SK-MEL-5 (cell line): ENCODE measurements around the gene EPN3. TPM values are rescaled to one million over a fixed set of nuclear protein-coding genes. Genes with fewer than 3 reads are reported as not detected.

ENCODE experiments used
- DNase-seq: peaks from one replicate; pipeline ENCODE4 v3.0.0-alpha.2; 2016; ENCODE audit warnings: low read depth, low spot score
- in situ Hi-C: cut with HindIII; loops from 2 replicates; pipeline ENCODE4 v1.10.0; 2016; ENCODE audit warnings: low sequenced_read_pairs, high pct_unique_total_duplicates, low pct_unique_long_range_greater_than_20kb
- total RNA-seq: library from RNA; depleted of rRNA; stranded (reverse); fragments of >200 nt; shearing (Covaris generic); gene quantifications from 2 replicates; pipeline ENCODE4 v1.2.3, GENCODE V29; 2014; rRNA removed

The EPN3 gene
- total RNA-seq, 1 experiment from 2014 or later = not detected

DNA sequence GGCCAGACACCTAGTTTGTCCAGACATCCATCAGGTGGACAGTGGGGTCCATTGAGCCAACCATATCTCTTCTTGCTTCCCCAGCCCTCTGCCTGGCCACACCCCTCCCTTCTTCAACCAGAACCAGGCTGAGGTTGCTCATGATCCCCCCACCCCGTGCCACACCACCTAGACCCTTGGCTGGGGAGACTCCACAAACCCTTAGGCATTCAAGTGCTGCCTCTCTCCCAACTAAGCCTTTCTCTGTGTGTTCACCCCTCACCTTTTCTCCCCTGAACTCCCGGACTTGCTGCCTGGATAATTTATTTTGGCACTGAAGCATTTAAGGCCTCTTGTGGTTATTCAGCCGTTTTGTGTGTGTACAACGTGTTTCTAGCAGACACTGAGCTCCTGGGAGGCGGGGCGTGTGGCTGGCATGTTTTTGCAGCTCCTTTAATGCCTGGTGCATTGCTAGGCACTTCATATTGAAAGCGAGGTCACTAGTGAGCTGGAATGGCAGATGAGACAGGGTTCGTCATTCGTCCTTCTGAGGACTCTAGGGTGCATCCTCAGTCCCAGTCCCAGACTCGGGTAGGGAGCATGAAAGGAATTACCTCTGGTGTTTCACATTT lies 56.7 kb downstream of the EPN3 start:
- no peak for DNase-seq
- in situ Hi-C loops = no loop called here

DNA sequence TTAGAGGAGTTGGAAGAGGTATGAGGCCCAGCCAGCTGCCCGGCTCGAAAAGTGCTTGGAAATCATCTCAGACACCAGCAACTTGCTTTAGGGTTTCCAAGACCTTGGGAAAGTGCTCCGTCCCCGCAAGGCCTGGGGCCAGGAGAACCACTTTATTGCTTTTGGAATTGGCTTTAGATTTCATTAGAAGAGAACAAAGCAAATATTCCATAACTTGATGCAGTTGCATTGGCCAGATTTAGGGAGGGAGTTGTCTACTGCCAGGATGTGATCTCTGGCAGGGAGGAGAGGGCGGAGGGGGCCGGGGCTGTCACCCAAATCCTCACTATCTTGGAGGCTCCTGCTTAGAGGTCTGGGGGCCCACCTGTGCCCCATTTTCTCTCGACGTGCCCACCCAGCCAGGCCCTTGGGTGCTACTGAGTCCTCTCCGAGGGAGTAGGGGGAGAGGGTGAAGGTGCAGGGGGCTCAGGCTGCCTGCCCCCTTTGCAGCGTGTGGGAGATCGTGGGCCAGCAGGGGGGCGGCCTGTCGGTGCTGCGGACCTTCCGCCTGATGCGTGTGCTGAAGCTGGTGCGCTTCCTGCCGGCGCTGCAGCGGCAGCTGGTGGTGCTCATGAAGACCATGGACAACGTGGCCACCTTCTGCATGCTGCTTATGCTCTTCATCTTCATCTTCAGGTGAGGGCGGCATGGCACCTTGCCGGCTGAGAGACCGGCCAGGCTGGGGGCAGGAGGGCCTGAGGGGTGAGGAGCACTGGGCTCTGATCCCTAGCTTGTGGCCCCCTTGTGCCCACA lies 58.6 kb downstream of the EPN3 start:
- in situ Hi-C loops = no loop called here
- DNase-seq = no peak

DNA sequence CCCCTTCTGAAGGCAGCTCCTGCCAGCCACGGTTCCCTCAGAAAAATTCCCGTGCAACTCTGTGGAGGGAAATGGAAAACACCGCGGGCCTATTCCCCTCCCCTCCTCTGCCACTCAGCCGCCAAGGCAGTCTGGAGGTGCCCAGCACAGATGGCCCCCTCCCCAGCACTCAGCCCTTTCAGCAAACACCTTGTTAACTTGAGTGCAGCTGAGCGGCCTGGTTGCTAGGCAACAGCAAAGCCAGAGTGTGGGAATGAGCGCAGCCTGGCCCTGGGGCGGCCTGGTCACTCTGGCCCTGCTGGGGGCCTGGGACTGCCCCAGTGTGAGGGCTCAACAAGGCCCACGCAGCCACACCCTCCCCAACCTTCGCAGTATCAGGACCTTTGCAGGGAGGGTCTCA lies 60.8 kb downstream of the EPN3 start:
- no peak for DNase-seq
- in situ Hi-C loops = no loop called here

Other genes starting within 250 kb of the EPN3 start
- 31.7 and 34.2 TPM in 2 replicates for gene XYLT2, start 186.6 kb upstream of the EPN3 start, total RNA-seq
- 107 and 120 TPM in 2 replicates for gene MRPL27, start 159.6 kb upstream of the EPN3 start, total RNA-seq
- gene EME1, start 159.5 kb upstream of the EPN3 start, total RNA-seq = 9.9 and 13.0 TPM in 2 replicates
- 174 and 177 TPM in 2 replicates for gene LRRC59, start 135.2 kb upstream of the EPN3 start, total RNA-seq
- 11.2 and 11.8 TPM in 2 replicates for gene ACSF2, start 106.5 kb upstream of the EPN3 start, total RNA-seq
- not detected in 2 replicates for gene CHAD, start 63.9 kb upstream of the EPN3 start, total RNA-seq
- gene RSAD1, start 53.9 kb upstream of the EPN3 start, total RNA-seq = 35.7 and 41.4 TPM in 2 replicates
- 0.32 and 1.5 TPM in 2 replicates for gene MYCBPAP, start 24.3 kb upstream of the EPN3 start, total RNA-seq
- 46.6 and 50.9 TPM in 2 replicates for gene SPATA20, start 14.4 kb downstream of the EPN3 start, total RNA-seq
- gene CACNA1G, start 28.0 kb downstream of the EPN3 start, total RNA-seq = not detected in 2 replicates
- gene ABCC3, start 102.1 kb downstream of the EPN3 start, total RNA-seq = not detected in 2 replicates
- gene ANKRD40, start 175.2 kb downstream of the EPN3 start, total RNA-seq = 49.0 and 53.4 TPM in 2 replicates
- 29.4 and 38.2 TPM in 2 replicates for gene LUC7L3, start 186.9 kb downstream of the EPN3 start, total RNA-seq
- gene ANKRD40CL, start 234.8 kb downstream of the EPN3 start, total RNA-seq = not detected in 2 replicates